Measurements from ENCODE around the gene PIK3R5.

GRCh38 chr17:8904686-8905085, 60.8 kb downstream of the PIK3R5 start:
- TF ChIP-seq CEBPB (IDR thresholded peaks at IDR 0.05) (no peak), FOSL2 (IDR thresholded peaks at IDR 0.05) (no peak), FOSL2 (CRISPR knock-in tag; IDR thresholded peaks at IDR 0.05) (no peak), POLR2A (IDR thresholded peaks at IDR 0.05; ENCODE audit: low read length) (no peak), SMC3 (IDR thresholded peaks at IDR 0.05) (no peak), CTCF (IDR thresholded peaks at IDR 0.05) (no peak), RAD21 (conservative IDR thresholded peaks at IDR 0.05 in 1 of 2, IDR thresholded peaks at IDR 0.05 in 1 of 2) (no peak), RCOR1 (IDR thresholded peaks at IDR 0.05; ENCODE audit: low read depth, low read length) (no peak), HOXB13 (CRISPR knock-in tag; IDR thresholded peaks at IDR 0.05; ENCODE audit: low read depth) (no peak), EP300 (IDR thresholded peaks at IDR 0.05) (no peak), HOXB5 (CRISPR knock-in tag; IDR thresholded peaks at IDR 0.05) (no peak), MAFK (IDR thresholded peaks at IDR 0.05; ENCODE audit: partially characterized antibody) (no peak), HDAC2 (IDR thresholded peaks at IDR 0.05) (no peak), ZFP36 (IDR thresholded peaks at IDR 0.05; ENCODE audit: borderline replicate concordance, partially characterized antibody) (no peak)
- TF ChIP-seq, protein P1, sequence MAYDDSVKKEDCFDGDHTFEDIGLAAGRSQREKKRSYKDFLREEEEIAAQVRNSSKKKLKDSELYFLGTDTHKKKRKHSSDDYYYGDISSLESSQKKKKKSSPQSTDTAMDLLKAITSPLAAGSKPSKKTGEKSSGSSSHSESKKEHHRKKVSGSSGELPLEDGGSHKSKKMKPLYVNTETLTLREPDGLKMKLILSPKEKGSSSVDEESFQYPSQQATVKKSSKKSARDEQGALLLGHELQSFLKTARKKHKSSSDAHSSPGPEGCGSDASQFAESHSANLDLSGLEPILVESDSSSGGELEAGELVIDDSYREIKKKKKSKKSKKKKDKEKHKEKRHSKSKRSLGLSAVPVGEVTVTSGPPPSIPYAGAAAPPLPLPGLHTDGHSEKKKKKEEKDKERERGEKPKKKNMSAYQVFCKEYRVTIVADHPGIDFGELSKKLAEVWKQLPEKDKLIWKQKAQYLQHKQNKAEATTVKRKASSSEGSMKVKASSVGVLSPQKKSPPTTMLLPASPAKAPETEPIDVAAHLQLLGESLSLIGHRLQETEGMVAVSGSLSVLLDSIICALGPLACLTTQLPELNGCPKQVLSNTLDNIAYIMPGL (CRISPR knock-in tag; IDR thresholded peaks at IDR 0.05; ENCODE audit: borderline replicate concordance), result no peak

Measured in A549 (cell line).